HepG2 (cell line): ENCODE measurements around the gene ESR1. TPM values are rescaled to one million over a fixed set of nuclear protein-coding genes. Genes with fewer than 3 reads are reported as not detected.

Source experiments
- CEBPB ChIP-seq: IDR thresholded peaks from 2 replicates; pipeline ENCODE4 v1.6.1; 2011; ENCODE audit warnings: low read depth, low read length, improper control_type of control experiment, borderline replicate concordance
- CREM ChIP-seq, 2 experiments: sonication (generic) in 1 of 2; formaldehyde crosslinking in 1 of 2; IDR thresholded peaks; 2 replicates each; pipeline versions ENCODE4 v1.4.0 to v1.6.1; 2016 to 2020; ENCODE audit warnings: antibody characterized with exemption in 1 of 2, mild to moderate bottlenecking in 1 of 2, missing genetic modification reagents in 1 of 2
- DMAP1 ChIP-seq: IDR thresholded peaks from 2 replicates; pipeline ENCODE4 v1.6.1; 2016
- HDAC2 ChIP-seq: sonication (generic); formaldehyde crosslinking; IDR thresholded peaks from 2 replicates; pipeline ENCODE4 v1.4.0; 2020; ENCODE audit warnings: missing genetic modification reagents
- KDM4B ChIP-seq: sonication (generic); formaldehyde crosslinking; IDR thresholded peaks from 2 replicates; pipeline ENCODE4 v1.4.0; 2020; ENCODE audit warnings: missing genetic modification reagents
- RXRA ChIP-seq: sonication (generic); formaldehyde crosslinking; IDR thresholded peaks from 2 replicates; pipeline ENCODE4 v1.5.1; 2020; ENCODE audit warnings: missing genetic modification reagents
- SP5 ChIP-seq: IDR thresholded peaks from 2 replicates; pipeline ENCODE4 v1.6.1; 2016; ENCODE audit warnings: low read depth, borderline replicate concordance
- ZFY ChIP-seq: sonication (generic); formaldehyde crosslinking; IDR thresholded peaks from 2 replicates; pipeline ENCODE4 v1.4.0; 2020; ENCODE audit warnings: missing genetic modification reagents
- polyA plus RNA-seq, 8 experiments: library from polyadenylated mRNA; depleted of rRNA in 3 of 8; stranded (reverse) in 7 of 8; unstranded in 1 of 8; fragments of >200 nt; fragmentation: Illumina TruSeq in 4 of 8; extraction: Trizol in 4 of 8; gene quantifications; 2 replicates each; pipeline versions ENCODE4 v1.2.1 to v1.2.3, GENCODE V29; 2011 to 2016; ENCODE audit warnings: low read depth in 4 of 8, missing spikeins in 1 of 8, mixed read lengths in 1 of 8; ENCODE audit not compliant: insufficient read depth in 1 of 8
- total RNA-seq, 5 experiments: library from RNA; depleted of rRNA; stranded (reverse); fragments of >200 nt; fragmentation: Illumina TruSeq; extraction: Trizol; gene quantifications; 2 replicates each; pipeline ENCODE4 v1.2.3, GENCODE V29; 2016; ENCODE audit warnings: low read depth in 1 of 5
- TF ChIP-seq, protein P1 (sequence below): sonication (generic); formaldehyde crosslinking; IDR thresholded peaks from 2 replicates; pipeline ENCODE4 v1.5.1; 2020; ENCODE audit warnings: mild to moderate bottlenecking, missing genetic modification reagents
- TF ChIP-seq, protein P2 (sequence below): sonication (generic); formaldehyde crosslinking; conservative IDR thresholded peaks from 2 replicates; pipeline ENCODE4 v1.8.1; 2023; ENCODE audit warnings: missing genetic modification reagents
- TF ChIP-seq, protein P3 (sequence below): IDR thresholded peaks from 2 replicates; pipeline ENCODE4 v1.6.1; 2016; ENCODE audit warnings: missing compliant biosample characterization, missing genetic modification reagents, borderline replicate concordance
- TF ChIP-seq, protein P4 (sequence below): sonication (generic); formaldehyde crosslinking; IDR thresholded peaks from 2 replicates; pipeline ENCODE4 v1.5.0; 2020; ENCODE audit warnings: missing genetic modification reagents
- TF ChIP-seq, protein P5 (sequence below): sonication (generic); formaldehyde crosslinking; IDR thresholded peaks from 2 replicates; pipeline ENCODE4 v1.9.0; 2021; ENCODE audit warnings: missing genetic modification reagents, mild to moderate bottlenecking, borderline replicate concordance
- TF ChIP-seq, protein P6 (sequence below): sonication (generic); formaldehyde crosslinking; conservative IDR thresholded peaks from 2 replicates; pipeline ENCODE4 v1.8.0; 2022; ENCODE audit warnings: mild to moderate bottlenecking, moderate library complexity, missing genetic modification reagents
- TF ChIP-seq, protein P7 (sequence below): sonication (generic); formaldehyde crosslinking; IDR thresholded peaks from 2 replicates; pipeline ENCODE4 v1.5.0; 2020; ENCODE audit warnings: missing genetic modification reagents

The ESR1 gene
- total and polyA plus RNA-seq, 2 of the 13 experiments (the other 11 are each of a cell fraction or from before 2014, with no cell fraction given): not detected

DNA sequence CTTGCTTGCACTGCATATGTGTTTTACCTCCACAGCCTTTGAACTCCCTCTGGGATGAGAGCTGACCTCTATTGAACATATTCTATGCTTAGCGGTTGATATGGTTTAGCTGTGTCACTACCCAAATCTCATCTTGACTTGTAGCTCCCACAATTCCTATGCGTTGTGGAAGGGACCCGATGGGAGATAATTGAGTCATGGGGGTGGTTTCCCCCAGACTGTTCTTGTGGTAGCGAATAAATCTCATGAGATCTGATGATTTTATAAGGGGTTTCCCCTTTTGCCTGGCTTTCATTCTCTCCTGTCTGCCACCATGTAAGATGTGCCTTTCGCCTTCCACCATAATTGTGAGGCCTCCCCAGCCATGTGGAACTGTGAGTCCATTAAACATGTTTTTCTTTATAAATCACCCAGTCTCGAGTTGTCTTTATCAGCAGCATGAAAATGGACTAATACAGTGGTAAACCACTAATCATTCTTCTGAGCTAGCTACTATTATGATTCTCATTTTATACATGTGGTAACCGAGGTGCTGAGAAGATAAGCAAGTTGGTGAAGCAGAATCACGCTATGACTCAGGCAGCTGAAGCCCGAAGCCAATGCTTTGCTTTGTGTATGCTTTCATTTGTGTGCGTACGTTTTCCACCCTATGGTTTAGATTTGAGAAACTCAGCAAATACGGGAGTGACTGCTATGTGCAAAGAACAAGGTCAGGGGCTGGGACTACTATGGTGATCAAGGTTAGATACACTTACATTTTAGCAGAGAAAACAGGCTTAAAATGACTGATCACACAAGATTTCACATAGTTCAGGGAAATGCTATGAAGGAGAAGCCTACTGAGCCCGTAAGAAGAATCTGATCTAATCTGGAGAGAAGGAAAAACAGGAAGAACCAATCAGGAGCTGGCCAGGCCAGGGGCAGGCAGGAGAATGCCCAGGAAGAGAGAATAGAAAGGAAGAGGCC lies 363.5 kb downstream of the ESR1 start (continued):
- TF ChIP-seq, protein P1, sequence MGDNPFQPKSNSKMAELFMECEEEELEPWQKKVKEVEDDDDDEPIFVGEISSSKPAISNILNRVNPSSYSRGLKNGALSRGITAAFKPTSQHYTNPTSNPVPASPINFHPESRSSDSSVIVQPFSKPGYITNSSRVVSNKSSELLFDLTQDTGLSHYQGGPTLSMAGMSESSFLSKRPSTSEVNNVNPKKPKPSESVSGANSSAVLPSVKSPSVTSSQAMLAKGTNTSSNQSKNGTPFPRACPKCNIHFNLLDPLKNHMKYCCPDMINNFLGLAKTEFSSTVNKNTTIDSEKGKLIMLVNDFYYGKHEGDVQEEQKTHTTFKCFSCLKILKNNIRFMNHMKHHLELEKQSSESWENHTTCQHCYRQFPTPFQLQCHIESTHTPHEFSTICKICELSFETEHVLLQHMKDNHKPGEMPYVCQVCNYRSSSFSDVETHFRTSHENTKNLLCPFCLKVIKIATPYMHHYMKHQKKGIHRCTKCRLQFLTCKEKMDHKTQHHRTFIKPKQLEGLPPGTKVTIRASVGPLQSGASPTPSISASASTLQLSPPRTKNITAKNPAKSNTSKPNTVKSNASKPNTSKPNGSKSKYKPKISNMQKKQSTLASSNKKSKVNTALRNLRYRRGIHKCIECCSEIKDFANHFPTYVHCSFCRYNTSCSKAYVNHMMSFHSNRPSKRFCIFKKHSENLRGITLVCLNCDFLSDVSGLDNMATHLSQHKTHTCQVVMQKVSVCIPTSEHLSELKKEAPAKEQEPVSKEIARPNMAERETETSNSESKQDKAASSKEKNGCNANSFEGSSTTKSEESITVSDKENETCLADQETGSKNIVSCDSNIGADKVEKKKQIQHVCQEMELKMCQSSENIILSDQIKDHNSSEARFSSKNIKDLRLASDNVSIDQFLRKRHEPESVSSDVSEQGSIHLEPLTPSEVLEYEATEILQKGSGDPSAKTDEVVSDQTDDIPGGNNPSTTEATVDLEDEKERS (CRISPR knock-in tag): no peak
- TF ChIP-seq, protein P2, sequence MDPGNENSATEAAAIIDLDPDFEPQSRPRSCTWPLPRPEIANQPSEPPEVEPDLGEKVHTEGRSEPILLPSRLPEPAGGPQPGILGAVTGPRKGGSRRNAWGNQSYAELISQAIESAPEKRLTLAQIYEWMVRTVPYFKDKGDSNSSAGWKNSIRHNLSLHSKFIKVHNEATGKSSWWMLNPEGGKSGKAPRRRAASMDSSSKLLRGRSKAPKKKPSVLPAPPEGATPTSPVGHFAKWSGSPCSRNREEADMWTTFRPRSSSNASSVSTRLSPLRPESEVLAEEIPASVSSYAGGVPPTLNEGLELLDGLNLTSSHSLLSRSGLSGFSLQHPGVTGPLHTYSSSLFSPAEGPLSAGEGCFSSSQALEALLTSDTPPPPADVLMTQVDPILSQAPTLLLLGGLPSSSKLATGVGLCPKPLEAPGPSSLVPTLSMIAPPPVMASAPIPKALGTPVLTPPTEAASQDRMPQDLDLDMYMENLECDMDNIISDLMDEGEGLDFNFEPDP (CRISPR knock-in tag): 0 out of 2 replicates have a peak, but pooled peaks have one; percentile 64
- TF ChIP-seq DMAP1: peak; percentile 34; the same call in 1 of the 2 replicates
- no peak; the same call in 1 of the 2 replicates for TF ChIP-seq SP5 (CRISPR knock-in tag)
- TF ChIP-seq, protein P3, sequence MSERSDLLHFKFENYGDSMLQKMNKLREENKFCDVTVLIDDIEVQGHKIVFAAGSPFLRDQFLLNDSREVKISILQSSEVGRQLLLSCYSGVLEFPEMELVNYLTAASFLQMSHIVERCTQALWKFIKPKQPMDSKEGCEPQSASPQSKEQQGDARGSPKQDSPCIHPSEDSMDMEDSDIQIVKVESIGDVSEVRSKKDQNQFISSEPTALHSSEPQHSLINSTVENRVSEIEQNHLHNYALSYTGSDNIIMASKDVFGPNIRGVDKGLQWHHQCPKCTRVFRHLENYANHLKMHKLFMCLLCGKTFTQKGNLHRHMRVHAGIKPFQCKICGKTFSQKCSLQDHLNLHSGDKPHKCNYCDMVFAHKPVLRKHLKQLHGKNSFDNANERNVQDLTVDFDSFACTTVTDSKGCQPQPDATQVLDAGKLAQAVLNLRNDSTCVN (CRISPR knock-in tag): peak; percentile 11; the same call in 1 of the 2 replicates
- TF ChIP-seq ZFY (CRISPR knock-in tag): peak; percentile 36
- TF ChIP-seq, protein P4, sequence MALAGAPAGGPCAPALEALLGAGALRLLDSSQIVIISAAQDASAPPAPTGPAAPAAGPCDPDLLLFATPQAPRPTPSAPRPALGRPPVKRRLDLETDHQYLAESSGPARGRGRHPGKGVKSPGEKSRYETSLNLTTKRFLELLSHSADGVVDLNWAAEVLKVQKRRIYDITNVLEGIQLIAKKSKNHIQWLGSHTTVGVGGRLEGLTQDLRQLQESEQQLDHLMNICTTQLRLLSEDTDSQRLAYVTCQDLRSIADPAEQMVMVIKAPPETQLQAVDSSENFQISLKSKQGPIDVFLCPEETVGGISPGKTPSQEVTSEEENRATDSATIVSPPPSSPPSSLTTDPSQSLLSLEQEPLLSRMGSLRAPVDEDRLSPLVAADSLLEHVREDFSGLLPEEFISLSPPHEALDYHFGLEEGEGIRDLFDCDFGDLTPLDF (CRISPR knock-in tag): no peak
- no peak for TF ChIP-seq KDM4B
- peak; percentile 23; the same call in 1 of the 2 replicates for TF ChIP-seq RXRA (CRISPR knock-in tag)
- TF ChIP-seq, protein P5, sequence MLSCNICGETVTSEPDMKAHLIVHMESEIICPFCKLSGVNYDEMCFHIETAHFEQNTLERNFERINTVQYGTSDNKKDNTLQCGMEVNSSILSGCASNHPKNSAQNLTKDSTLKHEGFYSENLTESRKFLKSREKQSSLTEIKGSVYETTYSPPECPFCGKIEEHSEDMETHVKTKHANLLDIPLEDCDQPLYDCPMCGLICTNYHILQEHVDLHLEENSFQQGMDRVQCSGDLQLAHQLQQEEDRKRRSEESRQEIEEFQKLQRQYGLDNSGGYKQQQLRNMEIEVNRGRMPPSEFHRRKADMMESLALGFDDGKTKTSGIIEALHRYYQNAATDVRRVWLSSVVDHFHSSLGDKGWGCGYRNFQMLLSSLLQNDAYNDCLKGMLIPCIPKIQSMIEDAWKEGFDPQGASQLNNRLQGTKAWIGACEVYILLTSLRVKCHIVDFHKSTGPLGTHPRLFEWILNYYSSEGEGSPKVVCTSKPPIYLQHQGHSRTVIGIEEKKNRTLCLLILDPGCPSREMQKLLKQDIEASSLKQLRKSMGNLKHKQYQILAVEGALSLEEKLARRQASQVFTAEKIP: no peak
- TF ChIP-seq CREM (IDR thresholded peaks at IDR 0.05): 0 out of 2 replicates have a peak, but pooled peaks have one; percentile 34
- no peak for TF ChIP-seq CREM (CRISPR knock-in tag; IDR thresholded peaks at IDR 0.05)
- TF ChIP-seq, protein P6, sequence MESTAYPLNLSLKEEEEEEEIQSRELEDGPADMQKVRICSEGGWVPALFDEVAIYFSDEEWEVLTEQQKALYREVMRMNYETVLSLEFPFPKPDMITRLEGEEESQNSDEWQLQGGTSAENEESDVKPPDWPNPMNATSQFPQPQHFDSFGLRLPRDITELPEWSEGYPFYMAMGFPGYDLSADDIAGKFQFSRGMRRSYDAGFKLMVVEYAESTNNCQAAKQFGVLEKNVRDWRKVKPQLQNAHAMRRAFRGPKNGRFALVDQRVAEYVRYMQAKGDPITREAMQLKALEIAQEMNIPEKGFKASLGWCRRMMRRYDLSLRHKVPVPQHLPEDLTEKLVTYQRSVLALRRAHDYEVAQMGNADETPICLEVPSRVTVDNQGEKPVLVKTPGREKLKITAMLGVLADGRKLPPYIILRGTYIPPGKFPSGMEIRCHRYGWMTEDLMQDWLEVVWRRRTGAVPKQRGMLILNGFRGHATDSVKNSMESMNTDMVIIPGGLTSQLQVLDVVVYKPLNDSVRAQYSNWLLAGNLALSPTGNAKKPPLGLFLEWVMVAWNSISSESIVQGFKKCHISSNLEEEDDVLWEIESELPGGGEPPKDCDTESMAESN: no peak; the same call in 1 of the 2 replicates
- TF ChIP-seq CEBPB: no peak; the same call in 1 of the 2 replicates
- TF ChIP-seq HDAC2 (CRISPR knock-in tag): peak; percentile 56
- TF ChIP-seq, protein P7, sequence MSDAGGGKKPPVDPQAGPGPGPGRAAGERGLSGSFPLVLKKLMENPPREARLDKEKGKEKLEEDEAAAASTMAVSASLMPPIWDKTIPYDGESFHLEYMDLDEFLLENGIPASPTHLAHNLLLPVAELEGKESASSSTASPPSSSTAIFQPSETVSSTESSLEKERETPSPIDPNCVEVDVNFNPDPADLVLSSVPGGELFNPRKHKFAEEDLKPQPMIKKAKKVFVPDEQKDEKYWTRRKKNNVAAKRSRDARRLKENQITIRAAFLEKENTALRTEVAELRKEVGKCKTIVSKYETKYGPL (CRISPR knock-in tag): no peak
